GM18907 (cell line): ENCODE data around the gene HS3ST6.
"Not testable (repeated sequence)": the region's sequence is repeated elsewhere in the genome, so short reads cannot be mapped to it uniquely, and the experiment has no call there.

Experiments
- ATAC-seq: cut with Tn5 transposase; IDR thresholded peaks from one replicate; pipeline ENCODE4 v1.9.1; 2021; ENCODE audit warnings: mild to moderate bottlenecking, moderate library complexity; ENCODE audit not compliant: unreplicated experiment

Gene HS3ST6

DNA sequence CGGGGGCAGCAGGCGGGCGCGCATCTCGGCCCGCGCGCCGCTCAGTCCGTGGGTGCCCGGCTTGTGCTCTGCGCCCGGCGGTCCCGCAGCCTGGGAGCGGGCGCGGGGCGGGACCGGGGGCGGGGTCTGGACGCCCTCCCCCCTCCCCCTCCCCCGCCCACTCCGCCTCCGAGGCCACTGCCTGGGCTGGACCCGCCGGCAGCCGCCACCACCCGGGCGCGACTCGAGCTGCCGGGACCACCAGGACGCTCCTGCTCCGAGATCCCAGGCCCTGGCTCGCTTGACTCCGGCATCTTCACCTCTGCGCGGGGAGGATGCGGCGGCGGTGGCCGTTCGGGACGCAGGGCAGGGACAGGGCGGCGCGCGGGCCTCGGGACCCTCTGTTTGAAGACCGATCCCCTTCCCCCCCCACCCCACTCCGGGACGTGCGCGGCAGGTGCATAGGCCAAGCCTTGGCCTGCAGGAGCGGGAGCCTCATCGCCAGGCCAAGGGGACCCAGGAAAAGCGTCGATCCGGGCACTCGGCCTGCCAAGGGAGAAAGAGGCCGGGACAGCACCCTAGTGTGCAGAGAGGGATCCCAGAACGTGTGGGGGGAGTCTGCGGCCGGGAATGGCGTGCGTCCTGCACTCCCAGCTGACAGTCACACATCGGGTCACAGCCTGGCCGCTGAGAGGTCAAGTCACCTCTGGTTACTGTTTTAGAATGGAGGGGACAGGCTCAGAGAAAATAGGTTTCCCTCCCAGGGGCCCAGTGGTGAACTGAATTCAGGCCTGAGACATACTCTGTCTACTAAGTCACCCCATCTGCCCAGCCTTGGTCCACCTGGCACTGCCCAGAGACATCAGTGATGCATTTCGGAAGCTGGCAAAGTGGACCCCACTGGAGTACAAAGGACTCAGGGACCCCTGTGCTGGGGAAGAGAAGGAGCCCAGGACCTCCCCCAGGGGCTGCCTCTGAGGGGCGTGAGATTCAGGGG is at the start of gene HS3ST6:
Gene HS3ST6, minus strand, starts transcription at position 65 of the 976 bp plus-strand sequence. CDS start 92 bp downstream, outside the sequence.
- ATAC-seq, result no peak

DNA sequence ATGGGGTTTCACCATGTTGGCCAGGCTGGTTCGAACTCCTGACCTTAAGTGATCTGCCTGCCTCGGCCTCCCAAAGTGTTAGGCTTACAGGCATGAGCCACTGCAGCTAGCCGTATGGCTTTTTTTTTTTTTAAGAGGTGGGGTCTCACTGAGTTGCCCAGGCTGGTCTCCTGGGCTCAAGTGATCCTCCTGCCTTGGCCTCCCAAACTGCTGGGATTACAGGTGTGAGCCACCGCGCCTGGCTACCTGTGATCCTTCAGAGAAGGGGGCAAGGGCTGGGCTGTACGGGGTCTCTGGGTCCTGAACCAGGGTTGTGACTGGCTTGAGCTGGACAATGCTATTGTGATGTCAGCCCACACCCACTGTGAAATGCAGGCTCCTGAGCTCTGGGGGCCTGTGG is 48.2 kb upstream of the HS3ST6 start, which contains the start of gene RNF151:
Gene RNF151, plus strand, starts transcription at position 397 of the 400 bp plus-strand sequence. CDS start 26 bp downstream, outside the sequence.
- no peak for ATAC-seq

GRCh38 chr16:1965396-1966001 is 47.3 kb upstream of the HS3ST6 start:
- no peak for ATAC-seq

GRCh38 chr16:1964506-1965395 is 46.5 kb upstream of the HS3ST6 start, which contains the start of gene RPS2:
Gene RPS2, minus strand, starts transcription at chr16:1964826. Its CDS starts 201 bp downstream, at chr16:1964625.
- peak; percentile 81 for ATAC-seq

DNA sequence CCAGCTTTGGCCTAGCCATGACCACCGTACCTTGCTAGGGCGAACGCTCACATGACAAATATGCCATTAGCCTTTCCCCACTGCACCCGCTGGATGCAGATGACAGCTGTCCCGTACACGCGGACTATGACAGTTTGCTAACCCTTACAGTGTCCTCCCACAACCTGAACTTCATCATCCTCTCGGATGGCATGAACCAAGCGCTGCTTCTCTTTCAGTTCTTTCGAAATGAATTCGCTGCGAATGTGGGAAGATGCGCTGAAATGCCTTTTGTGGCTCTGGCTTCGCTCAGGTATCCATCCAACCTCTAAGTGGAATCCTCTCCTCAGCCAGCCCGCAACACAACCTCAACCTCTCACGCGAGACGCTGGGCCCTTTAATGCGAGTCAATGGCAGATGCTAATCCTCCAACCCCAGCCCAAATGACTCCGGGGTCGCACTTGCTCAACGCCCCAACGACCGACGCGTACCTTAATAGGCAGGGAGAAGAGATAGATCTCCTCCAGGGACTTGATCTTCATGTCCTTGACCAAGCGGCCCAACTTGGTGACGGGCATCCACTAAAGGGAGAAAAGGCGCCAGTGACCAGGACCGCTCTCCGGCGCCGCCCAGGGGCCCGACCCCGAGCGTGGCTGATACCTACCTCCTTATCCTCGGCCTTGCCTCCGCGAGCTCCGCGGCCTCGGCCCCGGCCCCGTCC is 45.7 kb upstream of the HS3ST6 start:
- ATAC-seq, result peak; percentile 18

- ATAC-seq, result not testable (repeated sequence)
Measured at GRCh38 chr16:1962161-1963153, 44.2 kb upstream of the HS3ST6 start.

DNA sequence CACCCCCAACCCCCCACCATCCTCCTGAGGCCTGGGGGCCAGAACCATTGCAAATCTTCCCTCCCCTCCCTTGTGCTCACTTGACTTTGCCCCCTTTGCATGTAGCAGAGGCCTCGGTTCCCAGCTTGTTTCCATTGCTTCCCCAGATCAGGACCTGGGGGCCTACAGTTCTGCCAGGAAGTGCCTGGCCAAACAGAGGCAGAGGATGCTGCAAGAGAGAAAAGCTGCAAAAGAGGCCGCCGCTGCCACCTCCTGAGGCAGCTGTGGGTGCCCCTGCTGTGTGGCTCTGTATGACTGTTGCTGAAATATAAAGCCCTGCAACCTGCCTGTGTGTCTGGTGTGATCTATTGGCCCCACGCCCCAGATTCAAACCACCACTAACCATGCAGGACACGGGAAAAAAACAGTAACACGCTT is 43.4 kb upstream of the HS3ST6 start:
- no peak for ATAC-seq

DNA sequence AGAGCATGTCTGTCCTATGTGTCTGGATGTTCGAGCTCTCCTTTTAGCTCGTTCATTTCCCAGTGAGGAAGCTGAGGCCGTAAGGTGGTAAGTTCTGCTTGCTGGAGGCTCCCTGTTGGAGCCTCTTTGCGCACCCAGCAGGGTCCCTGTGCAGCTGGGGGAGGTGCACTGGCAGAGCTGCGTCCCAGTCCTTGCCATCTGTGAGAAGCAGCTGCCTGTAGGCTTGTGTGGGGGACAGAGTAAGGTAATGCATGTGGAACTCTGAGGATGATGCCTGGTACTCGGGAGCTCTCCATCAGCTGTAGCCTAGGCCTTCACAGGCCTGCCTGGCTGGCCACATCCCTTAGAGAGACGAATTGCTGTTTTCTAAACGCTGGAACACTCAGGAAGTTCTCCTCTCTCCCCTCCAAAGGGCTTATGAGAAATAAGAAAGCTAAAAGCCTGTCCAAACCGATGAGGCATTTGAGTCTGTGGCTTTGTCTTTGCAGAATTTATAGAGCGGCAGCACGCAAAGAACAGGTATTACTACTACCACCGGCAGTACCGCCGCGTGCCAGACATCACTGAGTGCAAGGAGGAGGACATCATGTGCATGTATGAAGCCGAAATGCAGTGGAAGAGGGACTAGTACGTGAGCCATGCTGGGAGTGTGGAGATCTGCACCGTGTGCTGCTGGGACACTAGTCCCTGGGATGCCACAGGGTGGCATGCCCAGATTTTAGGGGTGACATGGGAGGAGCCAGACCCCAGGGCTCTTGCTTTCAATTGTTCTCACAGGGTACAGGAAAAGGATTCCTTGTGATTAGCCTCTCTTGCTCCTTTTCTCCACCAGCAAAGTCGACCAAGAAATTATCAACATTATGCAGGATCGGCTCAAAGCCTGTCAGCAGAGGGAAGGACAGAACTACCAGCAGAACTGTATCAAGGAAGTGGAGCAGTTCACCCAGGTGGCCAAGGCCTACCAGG is 42.7 kb upstream of the HS3ST6 start:
- no peak for ATAC-seq

DNA sequence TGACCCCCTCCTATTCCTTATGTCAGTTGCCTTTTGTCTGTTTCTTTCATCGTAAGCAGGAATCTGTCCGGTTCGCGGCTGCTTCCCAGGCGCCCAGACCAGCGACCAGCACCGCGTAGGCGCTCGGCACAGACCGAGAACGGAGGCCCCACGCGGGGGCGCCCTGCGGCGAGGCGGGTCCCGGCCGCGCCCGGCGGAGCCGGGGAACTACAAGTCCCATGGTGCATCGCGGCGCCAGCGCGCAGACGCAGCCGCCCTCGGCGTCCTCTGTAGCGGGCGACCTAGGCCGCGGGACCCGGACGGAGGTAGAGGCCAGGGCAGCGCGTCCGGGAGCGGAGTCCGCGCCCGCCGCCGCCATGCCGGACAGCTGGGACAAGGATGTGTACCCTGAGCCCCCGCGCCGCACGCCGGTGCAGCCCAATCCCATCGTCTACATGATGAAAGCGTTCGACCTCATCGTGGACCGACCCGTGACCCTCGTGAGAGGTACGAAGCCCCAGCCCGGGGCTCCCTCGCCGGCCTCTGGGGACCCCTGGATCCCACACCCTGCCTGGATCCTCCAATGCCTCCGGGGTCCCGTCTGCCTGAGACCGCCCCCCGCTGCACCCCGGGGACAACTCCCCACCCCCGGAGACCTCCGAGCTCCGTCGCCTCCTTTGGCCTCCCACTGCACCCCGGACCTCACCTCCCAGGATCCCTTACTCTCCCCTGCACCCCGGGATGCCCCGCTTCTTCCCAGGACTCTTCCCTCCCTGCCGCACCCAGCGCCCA is 41.2 kb upstream of the HS3ST6 start, which contains the start of gene NDUFB10:
Gene NDUFB10, plus strand, starts transcription at position 270 of the 771 bp plus-strand sequence. Its CDS starts 87 bp downstream, at position 357.
- peak; percentile 75 for ATAC-seq

- peak; percentile 1 for ATAC-seq
Measured at GRCh38 chr16:1958715-1959268, 40.6 kb upstream of the HS3ST6 start.

DNA sequence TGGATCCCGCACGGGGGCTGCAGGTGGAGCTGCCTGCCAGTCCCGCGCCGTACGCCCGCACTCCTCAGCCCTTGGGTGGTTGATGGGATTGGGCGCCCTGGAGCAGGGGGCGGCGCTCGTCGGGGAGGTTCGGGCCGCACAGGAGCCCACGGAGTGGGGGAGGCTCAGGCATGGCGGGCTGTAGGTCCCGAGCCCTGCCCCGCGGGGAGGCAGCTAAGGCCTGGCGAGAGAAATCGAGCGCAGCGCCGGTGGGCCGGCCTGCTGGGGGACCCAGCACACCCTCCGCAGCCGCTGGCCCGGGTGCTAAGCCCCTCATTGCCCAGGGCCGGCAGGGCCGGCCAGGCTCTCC is 39.9 kb upstream of the HS3ST6 start:
- ATAC-seq, result not testable (repeated sequence)

GRCh38 chr16:1957434-1958142 is 39.4 kb upstream of the HS3ST6 start:
- not testable (repeated sequence) for ATAC-seq

DNA sequence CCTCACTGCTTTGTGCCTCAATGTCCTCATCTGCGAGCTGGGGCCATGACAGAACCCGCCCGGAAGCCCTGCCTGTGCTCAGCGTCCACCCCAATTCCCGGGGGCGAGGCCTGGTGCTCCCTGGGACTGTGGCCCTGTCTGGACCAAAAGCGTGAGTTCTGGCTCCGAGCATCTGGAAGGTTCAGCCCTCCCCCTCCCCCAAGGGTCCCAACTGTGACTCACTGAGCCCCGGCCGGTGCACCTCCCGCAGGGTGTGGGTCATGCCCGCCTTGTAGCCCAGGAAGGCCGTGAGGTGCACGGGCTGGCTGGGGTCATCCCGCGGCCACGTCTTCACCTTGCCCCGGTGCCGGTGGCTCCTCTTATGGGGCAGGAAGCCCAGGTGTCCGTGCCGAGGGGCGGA is 35.5 kb upstream of the HS3ST6 start:
- ATAC-seq, result no peak

- ATAC-seq, result no peak
Measured at GRCh38 chr16:1950559-1950958, 32.3 kb upstream of the HS3ST6 start.

- ATAC-seq, result no peak
Measured at GRCh38 chr16:1950047-1950446, 31.8 kb upstream of the HS3ST6 start.

GRCh38 chr16:1949507-1949906 is 31.3 kb upstream of the HS3ST6 start:
- ATAC-seq, result no peak
